Measurements from ENCODE around the gene AFF4. TPM values are rescaled to one million over a fixed set of nuclear protein-coding genes. Genes with fewer than 3 reads are reported as not detected.

AFF4 gene
- polyA plus RNA-seq, 3 donors = 9.7 to 17.7 (median 17.6) TPM

DNA sequence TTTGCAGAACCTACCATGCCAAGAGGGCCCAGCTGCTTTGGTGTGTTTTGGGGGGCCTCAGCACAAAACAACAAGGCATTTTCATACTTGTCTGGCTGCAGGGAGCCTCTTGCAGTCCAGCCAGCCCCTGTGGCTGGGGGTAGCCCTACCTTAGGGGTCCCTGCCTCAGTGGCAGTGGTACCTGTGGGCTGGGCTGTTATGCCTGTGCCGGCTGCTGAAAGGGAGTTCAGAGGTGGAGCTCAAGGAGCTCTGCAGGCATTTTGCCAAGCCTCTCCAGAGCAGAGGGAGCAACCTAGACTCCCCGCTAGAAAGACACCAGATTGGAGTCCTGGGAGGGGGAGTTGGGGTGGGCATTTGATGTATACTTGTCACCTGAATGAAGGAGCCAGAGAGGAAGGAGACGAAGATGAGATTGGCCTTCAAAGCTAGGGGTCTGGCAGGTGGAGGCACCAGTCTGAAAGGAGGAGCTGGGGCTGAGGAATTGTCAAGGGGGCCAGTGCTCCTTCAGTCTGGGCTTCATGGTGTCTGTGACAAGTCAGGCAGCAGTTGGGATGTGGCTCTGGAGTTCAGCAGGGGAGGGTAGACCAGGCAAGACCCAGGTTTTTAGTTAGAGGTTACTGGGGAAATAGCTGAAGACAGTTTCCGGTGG, 134.5 kb downstream of the AFF4 start:
- no peak overlapping the region for H2AFZ ChIP-seq (ENCODE audit: insufficient read depth, low read depth, low read length, poor library complexity, severe bottlenecking)
- H3K79me2 ChIP-seq (ENCODE audit: insufficient read depth, low read length) = peaks cover 11% of the 10 kb centered on the region
- TF ChIP-seq, protein P1, sequence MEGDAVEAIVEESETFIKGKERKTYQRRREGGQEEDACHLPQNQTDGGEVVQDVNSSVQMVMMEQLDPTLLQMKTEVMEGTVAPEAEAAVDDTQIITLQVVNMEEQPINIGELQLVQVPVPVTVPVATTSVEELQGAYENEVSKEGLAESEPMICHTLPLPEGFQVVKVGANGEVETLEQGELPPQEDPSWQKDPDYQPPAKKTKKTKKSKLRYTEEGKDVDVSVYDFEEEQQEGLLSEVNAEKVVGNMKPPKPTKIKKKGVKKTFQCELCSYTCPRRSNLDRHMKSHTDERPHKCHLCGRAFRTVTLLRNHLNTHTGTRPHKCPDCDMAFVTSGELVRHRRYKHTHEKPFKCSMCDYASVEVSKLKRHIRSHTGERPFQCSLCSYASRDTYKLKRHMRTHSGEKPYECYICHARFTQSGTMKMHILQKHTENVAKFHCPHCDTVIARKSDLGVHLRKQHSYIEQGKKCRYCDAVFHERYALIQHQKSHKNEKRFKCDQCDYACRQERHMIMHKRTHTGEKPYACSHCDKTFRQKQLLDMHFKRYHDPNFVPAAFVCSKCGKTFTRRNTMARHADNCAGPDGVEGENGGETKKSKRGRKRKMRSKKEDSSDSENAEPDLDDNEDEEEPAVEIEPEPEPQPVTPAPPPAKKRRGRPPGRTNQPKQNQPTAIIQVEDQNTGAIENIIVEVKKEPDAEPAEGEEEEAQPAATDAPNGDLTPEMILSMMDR (IDR thresholded peaks at IDR 0.05) = no peak
- H3K27ac Mint-ChIP-seq = peak overlapping the region in 1 of 7 donors; percentile 27
- H3K9me3 ChIP-seq (replicated peaks in 1 of 2; ENCODE audit: control insufficient read depth in 1 of 2, insufficient read depth in 1 of 2, low read length in 2 of 2) = peaks cover 0 to 12% of the 10 kb centered on the region in 2 donors
- H3K9me3 Mint-ChIP-seq = peaks cover 0 to 20% (median 15%) of the 10 kb centered on the region in 7 donors
- H3K36me3 Mint-ChIP-seq = peaks cover 38 to 42% of the 10 kb centered on the region in 2 donors
- H3K4me2 ChIP-seq (replicated peaks; ENCODE audit: extremely low read depth, low read length, poor library complexity, severe bottlenecking) = peak overlapping the region; percentile 82
- peaks cover 59% of the 10 kb centered on the region for H4K20me1 ChIP-seq (ENCODE audit: insufficient read depth, low read length)
- peaks cover 17 to 36% of the 10 kb centered on the region in 2 donors for H3K4me1 ChIP-seq (ENCODE audit: control insufficient read depth in 1 of 2, insufficient read depth in 2 of 2, low read length in 2 of 2)
- 79% methylated on average over 4 of the region's 4 CpGs for WGBS (ENCODE audit: insufficient coverage)
- H3K27ac ChIP-seq (ENCODE audit: low read depth in 1 of 2, low read length in 2 of 2) = no peak overlapping the region
- peaks cover 31% of the 10 kb centered on the region for H3K4me1 Mint-ChIP-seq
- peaks cover 67 to 85% (median 67%) of the 10 kb centered on the region in 3 donors for H3K27me3 Mint-ChIP-seq (ENCODE audit: low read depth in 3 of 3)
- no peak for DNase-seq
- no peak overlapping the region for H3K9ac ChIP-seq (ENCODE audit: insufficient read depth, low read length, poor library complexity, severe bottlenecking)
- intact Hi-C loops (cut with micrococcal nuclease) = loop anchor here in 1 of 2 donors (10.0 kb wide), 1 partner anchor 324 kb away; no protein-coding TSS in a partner anchor
- peaks cover 36 to 65% of the 10 kb centered on the region in 2 donors for H3K27me3 ChIP-seq (ENCODE audit: control insufficient read depth in 2 of 2, insufficient read depth in 2 of 2, low read length in 2 of 2)
- peak overlapping the region in 1 of 3 experiments; percentile 76 for H3K4me3 ChIP-seq (replicated peaks in 1 of 3; ENCODE audit: low read depth in 2 of 3, low read length in 3 of 3)
- H3K36me3 ChIP-seq (replicated peaks in 1 of 2; ENCODE audit: control insufficient read depth in 1 of 2, insufficient read depth in 2 of 2, low read length in 2 of 2) = peaks cover 0 to 32% of the 10 kb centered on the region in 2 donors
- peak overlapping the region; percentile 91 to 96 for H3K4me3 Mint-ChIP-seq

DNA sequence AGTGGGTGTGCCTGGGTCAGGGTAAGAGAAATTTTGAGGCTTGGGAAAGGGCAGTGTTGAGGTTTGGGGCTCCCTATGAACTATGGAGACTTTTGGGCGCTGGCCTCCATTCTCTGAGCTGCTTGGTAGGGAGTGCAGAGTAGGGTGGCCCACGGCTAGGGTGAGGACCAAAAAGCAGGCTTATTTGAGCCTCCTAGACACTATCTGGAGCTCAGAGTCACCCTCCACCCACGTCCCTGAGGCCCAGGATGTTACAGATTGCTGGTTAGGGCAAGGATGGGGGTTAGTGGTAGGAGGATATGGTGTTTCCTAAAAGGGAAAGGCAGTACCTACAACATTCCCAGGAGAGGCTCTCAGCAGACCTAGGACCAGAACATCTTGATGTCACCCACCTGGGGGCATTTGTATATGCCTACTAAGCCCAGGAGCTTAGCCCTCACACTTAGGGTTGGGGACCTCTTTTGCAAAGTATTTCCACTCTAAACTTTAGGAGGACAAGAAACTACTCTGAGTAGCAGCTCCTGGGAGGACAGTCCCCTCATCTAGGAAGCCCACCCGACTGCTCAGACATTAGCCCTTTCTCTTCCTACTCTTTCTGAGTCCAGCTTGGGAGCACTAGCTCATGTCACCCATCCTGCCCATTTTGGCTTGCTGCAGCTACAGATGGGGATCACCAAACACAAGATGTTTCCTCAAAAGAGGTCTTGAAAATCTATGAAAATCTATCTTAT, 135.3 kb downstream of the AFF4 start:
- WGBS (ENCODE audit: insufficient coverage) = 100% methylated on average over 1 of the region's 4 CpGs
- Histone ChIP-seq H3K9me3 (replicated peaks in 1 of 2; ENCODE audit: control insufficient read depth in 1 of 2, insufficient read depth in 1 of 2, low read length in 2 of 2) (peaks cover 0 to 17% of the 10 kb centered on the region in 2 donors), H2AFZ (ENCODE audit: insufficient read depth, low read depth, low read length, poor library complexity, severe bottlenecking) (no peak overlapping the region), H3K9ac (ENCODE audit: insufficient read depth, low read length, poor library complexity, severe bottlenecking) (no peak overlapping the region), H3K27me3 (ENCODE audit: control insufficient read depth in 2 of 2, insufficient read depth in 2 of 2, low read length in 2 of 2) (peaks cover 44 to 73% of the 10 kb centered on the region in 2 donors), H3K4me2 (replicated peaks; ENCODE audit: extremely low read depth, low read length, poor library complexity, severe bottlenecking) (no peak overlapping the region), H3K4me1 (ENCODE audit: control insufficient read depth in 1 of 2, insufficient read depth in 2 of 2, low read length in 2 of 2) (peaks cover 17 to 42% of the 10 kb centered on the region in 2 donors), H4K20me1 (ENCODE audit: insufficient read depth, low read length) (peaks cover 68% of the 10 kb centered on the region), H3K79me2 (ENCODE audit: insufficient read depth, low read length) (peaks cover 11% of the 10 kb centered on the region), H3K27ac (ENCODE audit: low read depth in 1 of 2, low read length in 2 of 2) (no peak overlapping the region), H3K36me3 (replicated peaks in 1 of 2; ENCODE audit: control insufficient read depth in 1 of 2, insufficient read depth in 2 of 2, low read length in 2 of 2) (peaks cover 0 to 37% of the 10 kb centered on the region in 2 donors), H3K4me3 (replicated peaks in 1 of 3; ENCODE audit: low read depth in 2 of 3, low read length in 3 of 3) (no peak overlapping the region)
- H3K36me3 Mint-ChIP-seq = peaks cover 41 to 45% of the 10 kb centered on the region in 2 donors
- peak overlapping the region in 1 of 7 donors; percentile 15 for H3K27ac Mint-ChIP-seq
- intact Hi-C loops (cut with micrococcal nuclease) = loop anchor here in 1 of 2 donors (10.0 kb wide), 1 partner anchor 323 kb away; no protein-coding TSS in a partner anchor
- peaks cover 0 to 21% (median 15%) of the 10 kb centered on the region in 7 donors for H3K9me3 Mint-ChIP-seq
- peaks cover 39% of the 10 kb centered on the region for H3K4me1 Mint-ChIP-seq
- TF ChIP-seq, protein P1 (IDR thresholded peaks at IDR 0.05) = no peak
- peaks cover 74 to 92% (median 74%) of the 10 kb centered on the region in 3 donors for H3K27me3 Mint-ChIP-seq (ENCODE audit: low read depth in 3 of 3)
- H3K4me3 Mint-ChIP-seq = peak overlapping the region; percentile 27 to 78
- no peak for DNase-seq
